ENCODE results near the gene APLP2.

DNA sequence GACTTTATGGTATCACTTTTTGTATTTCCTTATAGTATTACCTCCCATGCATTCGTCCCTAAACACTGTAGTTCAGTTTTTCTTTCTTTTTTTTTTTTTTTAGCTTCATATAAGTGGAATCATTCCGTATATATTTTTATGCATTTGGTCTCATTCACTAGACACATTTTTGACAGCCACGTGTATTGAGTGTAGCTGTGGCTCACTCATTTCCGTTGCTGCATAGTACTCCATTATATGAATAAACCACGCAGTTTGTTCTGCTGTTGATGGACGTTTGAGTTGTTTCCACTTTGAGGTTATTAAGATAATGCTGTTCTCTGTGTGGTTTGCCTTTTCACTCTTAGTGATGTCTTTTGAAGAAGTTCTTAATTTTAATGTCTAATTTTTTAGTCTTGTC lies 8.4 kb downstream of the APLP2 start:
- TF ChIP-seq, protein P1, sequence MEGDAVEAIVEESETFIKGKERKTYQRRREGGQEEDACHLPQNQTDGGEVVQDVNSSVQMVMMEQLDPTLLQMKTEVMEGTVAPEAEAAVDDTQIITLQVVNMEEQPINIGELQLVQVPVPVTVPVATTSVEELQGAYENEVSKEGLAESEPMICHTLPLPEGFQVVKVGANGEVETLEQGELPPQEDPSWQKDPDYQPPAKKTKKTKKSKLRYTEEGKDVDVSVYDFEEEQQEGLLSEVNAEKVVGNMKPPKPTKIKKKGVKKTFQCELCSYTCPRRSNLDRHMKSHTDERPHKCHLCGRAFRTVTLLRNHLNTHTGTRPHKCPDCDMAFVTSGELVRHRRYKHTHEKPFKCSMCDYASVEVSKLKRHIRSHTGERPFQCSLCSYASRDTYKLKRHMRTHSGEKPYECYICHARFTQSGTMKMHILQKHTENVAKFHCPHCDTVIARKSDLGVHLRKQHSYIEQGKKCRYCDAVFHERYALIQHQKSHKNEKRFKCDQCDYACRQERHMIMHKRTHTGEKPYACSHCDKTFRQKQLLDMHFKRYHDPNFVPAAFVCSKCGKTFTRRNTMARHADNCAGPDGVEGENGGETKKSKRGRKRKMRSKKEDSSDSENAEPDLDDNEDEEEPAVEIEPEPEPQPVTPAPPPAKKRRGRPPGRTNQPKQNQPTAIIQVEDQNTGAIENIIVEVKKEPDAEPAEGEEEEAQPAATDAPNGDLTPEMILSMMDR (conservative IDR thresholded peaks at IDR 0.05; ENCODE audit: low read depth, low read length), result no peak
- no peak for TF ChIP-seq POLR2A (IDR thresholded peaks at IDR 0.05; ENCODE audit: low read depth, low read length)
